NCI-H2227 (cell line): ENCODE measurements around the gene CHN1.

Source experiments
- DNase-seq: peaks from one replicate; lab custom pipeline; 2025; ENCODE audit not compliant: unreplicated experiment; lab: John Stamatoyannopoulos, UW

Gene CHN1, protein sequence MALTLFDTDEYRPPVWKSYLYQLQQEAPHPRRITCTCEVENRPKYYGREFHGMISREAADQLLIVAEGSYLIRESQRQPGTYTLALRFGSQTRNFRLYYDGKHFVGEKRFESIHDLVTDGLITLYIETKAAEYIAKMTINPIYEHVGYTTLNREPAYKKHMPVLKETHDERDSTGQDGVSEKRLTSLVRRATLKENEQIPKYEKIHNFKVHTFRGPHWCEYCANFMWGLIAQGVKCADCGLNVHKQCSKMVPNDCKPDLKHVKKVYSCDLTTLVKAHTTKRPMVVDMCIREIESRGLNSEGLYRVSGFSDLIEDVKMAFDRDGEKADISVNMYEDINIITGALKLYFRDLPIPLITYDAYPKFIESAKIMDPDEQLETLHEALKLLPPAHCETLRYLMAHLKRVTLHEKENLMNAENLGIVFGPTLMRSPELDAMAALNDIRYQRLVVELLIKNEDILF

GRCh38 chr2:175004980-175005732, at the start of gene CHN1:
TSS of gene CHN1 (minus strand) at chr2:175005381. CDS start at chr2:175004912, 469 bp downstream.
- peak; percentile 98 for DNase-seq

DNA sequence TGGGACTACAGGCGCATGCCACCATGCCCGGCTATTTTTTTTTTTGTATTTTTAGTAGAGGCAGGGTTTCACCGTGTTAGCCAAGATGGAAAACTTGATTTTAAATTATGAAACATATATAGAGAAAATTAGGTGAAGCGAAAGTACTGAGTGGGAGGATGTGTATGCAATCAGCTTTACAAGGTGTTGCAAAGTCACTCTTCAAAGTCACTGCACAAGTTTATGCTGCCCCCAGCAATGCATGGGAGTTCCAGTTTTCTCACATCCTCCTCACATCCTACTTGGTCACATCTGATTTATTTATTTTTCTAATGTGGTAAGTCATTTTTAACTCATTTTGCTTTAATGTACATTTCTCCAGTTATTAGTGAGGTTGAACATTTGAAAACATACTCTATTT, 49.2 kb upstream of the CHN1 start:
- no peak for DNase-seq

GRCh38 chr2:175049661-175050060, 44.5 kb upstream of the CHN1 start:
- DNase-seq, result no peak

DNA sequence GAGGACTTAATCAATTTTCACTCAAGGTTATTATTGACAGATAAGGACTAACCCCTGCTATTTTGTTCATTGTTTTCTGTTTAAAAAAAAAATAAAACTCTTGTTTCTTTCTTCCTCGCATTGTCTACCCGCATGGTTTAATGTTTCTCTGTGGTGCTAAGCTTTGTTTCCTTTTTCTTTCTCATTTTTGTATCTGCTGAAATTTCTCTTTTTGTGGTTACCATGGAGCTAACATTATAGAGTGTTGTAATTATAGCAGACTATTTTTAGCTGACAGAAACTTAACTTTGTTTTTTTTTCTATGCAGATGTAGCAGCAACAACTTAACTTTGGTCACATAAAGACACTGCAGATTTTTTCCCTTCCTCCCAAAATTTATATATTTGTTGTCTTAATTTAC, 43.1 kb upstream of the CHN1 start:
- DNase-seq, result no peak

GRCh38 chr2:175039490-175039889, 34.3 kb upstream of the CHN1 start:
- DNase-seq, result no peak

DNA sequence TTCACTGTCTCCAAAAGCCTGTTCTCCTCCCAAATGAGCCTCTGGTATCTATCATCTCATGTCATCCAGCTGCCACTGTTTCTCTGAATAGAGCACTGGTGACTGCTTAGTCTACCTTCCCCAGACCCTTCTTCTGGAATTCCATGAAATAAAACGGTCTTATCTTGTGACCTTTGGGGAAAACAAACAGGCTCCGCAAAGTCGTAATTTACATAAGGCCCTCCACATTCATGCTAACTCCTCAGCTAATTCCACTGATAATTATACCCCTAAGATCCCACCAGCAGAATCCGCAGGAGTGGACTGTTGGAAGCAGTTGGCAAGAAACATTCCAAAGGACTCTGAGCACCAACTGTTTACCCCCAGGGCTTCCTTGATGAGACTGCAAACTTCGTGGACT, 33.9 kb upstream of the CHN1 start:
- DNase-seq, result no peak

- DNase-seq, result no peak
Measured at GRCh38 chr2:175037941-175038340, 32.8 kb upstream of the CHN1 start.

DNA sequence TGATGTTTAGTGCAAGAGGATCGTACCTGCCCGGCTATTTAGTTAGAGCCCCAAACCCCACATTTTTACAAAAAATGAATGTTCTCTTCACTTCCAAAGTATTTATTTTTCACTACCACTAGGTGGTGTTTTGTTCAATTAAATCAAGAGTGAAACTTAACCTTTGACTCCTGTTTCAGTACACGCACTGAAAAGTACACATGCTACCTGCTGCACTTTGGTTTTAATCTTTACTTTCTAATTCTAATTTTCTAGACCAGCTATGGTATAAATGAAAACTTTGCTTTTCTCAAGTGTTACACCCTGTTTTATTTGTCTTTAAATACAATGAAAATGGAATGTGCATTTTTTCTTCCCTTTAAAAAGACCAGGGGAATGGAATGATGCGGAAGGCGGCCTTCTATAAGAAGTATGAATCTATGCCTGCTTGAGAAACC, 31.4 kb upstream of the CHN1 start:
- DNase-seq, result peak; percentile 46

GRCh38 chr2:175035806-175036205, 30.6 kb upstream of the CHN1 start:
- no peak for DNase-seq

DNA sequence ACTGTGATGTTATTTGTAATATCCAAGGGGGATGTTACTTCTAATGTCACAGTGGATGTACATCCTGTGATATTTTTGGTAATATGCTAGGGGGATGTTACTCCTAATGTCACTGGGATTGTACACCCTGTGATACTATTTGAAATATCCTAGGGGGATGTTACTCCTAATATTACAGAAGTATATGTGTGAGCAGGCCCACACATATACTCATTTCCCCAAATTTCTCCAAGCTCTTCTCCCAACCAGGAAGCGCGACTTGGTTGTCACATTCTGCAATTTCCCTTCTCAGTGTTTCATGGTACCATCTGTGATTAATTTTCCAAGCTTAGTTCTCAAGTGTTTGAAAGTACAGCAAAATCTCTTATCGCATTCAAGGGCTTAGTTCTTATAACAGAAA, 29.5 kb upstream of the CHN1 start:
- DNase-seq, result no peak

GRCh38 chr2:175030380-175031271, 25.4 kb upstream of the CHN1 start:
- peak; percentile 66 for DNase-seq

DNA sequence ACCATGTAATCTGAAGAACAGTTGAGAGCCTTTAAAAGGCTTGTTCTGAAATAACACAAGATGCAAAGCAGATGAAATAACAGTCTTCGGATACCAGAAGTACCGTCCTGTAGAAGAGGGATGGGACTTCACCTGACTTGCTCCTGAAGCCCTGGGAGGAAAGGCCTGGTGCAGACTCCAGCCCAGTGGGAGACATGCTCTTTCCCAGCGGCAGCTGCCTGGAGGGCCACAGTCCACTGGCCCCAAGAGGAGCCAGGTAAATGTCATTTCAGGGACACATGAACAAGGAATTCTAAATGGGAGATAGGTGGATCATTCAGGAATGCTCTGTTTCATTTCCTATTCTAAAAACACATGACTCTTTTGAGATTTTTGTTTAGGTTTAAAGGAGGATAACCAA, 22.6 kb upstream of the CHN1 start:
- DNase-seq, result no peak

DNA sequence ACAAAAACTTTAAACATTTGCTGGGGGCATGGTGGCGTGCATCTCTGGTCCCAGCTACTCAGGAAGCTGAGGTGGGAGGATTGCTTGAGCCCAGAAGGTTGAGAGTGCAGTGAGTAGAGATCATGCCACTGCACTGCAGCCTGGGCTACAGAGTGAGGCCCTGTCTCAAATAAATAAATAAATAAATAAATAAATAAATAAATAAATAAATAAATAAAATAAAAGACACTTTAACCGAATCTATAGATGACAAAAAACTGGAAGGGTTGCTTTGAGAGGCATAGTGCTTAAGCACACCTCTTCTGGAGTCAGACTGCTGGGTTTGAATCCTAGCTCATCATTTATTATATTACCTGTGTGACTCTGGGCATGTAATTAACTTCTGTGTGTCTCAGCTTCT, 21.2 kb upstream of the CHN1 start:
- DNase-seq, result no peak

DNA sequence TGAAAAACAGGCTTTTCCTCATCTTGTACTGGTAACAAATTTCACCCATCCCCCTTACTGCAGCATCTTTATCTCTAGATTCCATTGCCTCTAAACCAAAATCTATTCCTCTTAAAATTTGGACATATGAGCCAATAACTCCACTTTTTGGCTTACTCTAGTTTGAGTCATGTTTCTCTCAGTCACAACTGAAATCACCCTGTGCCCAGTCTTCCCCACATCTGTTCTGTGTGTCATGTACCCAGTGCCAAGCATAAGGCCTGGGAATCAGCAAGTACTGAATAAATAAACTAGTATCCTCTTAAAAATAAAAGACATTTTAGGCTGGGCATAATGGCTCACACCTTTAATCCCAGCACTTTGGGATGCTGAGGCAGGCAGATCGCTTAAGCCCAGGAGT, 20.8 kb upstream of the CHN1 start:
- no peak for DNase-seq

DNA sequence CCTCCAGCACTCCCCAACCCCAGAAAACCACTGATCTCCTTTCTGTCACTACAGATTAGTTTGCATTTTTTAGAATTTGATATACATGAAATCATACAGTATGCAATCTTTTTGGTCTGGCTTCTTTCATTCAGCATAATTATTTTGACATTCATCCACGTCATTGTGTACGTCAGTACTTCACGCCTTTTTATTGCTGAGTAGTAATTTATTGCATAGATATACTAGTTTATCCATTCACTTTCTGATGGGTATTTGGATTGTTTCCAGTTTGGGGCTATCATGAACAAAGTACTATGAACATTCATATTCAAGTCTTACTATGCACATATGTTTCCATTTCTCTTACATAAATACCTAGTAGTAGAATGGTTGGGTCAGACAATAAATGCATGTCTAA, 20.1 kb upstream of the CHN1 start:
- no peak for DNase-seq

DNA sequence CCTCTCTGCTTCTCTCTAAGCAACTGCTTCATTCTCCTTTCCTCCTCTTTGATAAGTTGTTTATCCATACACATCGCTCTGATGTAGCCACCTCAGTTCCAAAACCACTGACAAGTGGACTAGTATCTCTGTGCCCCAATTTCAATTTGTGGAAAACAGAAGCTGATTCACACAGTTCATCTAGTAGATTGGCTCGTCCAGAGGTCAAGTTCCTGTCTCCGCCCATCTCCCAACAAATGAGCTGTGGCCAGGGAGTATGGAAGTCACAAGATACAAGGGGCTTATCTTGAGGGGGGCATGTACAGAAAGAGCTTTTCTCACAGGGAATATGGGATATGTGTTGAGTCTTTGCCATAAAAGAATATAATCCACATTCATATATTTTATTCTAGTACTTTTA, 17.7 kb upstream of the CHN1 start:
- DNase-seq, result no peak

GRCh38 chr2:175019566-175020327, 14.6 kb upstream of the CHN1 start:
- no peak for DNase-seq

DNA sequence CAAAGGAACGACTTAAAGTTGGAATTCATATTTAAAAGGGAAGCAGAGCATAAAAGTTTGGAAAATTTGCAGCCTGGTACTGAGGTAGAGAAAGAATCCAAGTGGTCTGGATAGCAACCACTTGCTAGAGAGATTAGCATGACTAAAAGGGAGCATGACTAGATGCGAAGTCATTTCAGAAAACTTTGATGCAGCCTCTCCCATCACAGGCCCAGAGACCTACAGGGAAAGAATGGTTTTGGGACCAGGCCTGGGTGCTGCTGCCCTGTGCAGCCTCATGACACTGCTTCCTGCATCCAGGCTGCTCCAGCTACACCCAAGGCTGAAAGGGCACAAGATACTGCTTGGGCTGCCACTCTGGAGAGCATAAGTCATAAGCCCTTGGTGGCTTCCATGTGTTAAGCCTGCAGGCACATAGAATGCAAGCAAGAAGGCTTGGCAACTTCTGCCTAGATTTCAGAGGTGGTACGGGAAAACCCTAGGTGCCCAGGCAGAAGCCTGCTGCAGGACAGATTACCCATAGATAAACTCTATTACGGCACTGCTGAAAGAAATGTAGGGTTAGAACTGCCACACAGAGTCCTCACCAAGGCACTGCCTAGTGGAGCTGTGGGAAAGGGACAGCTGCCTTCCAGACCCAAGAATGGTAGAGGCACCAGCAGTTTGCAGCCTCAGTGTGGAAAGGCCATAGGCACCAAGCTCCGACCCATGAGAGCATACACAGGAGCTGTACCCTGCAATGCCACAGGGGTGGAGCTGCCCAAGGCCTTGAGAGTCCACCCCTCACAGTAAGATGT, 12.6 kb upstream of the CHN1 start:
- DNase-seq, result no peak

DNA sequence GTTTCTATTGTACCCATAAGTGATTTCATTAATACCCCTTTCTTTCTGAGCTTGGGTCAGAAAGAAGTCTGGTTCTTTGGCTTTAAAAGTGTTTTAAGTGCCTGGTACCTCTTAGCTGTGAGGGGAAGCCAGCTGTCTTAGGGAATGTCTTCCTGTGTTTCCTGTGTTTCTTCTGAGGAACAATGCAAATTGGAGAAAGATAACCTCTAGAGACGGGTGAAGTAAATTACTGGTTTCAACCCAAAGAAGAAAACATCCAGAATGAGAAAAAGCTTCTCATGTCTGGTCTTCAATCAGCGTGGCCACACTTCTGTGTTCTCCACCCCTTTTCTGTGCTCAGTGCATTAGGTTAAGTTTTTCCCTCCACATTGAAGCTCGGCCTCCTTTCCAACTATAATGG, 10.2 kb upstream of the CHN1 start:
- peak; percentile 63 for DNase-seq

GRCh38 chr2:175012516-175012915, 7.3 kb upstream of the CHN1 start:
- DNase-seq, result no peak
